ENCODE data around the gene TSPAN4.

The TSPAN4 gene

GRCh38 chr11:843086-843734 lies 558 bp downstream of the TSPAN4 start:
- H3K4me3 ChIP-seq (ENCODE audit: low read length): peak overlapping the region; percentile 93
- TF ChIP-seq ZNF274 (IDR thresholded peaks at IDR 0.05; ENCODE audit: low read depth, low read length): no peak

GRCh38 chr11:843818-844692 lies 1.4 kb downstream of the TSPAN4 start:
- no peak for TF ChIP-seq ZNF274 (IDR thresholded peaks at IDR 0.05; ENCODE audit: low read depth, low read length)
- peak overlapping the region; percentile 93; the same call in 1 of the 2 replicates for H3K4me3 ChIP-seq (ENCODE audit: low read length)

- H3K4me3 ChIP-seq (ENCODE audit: low read length): no peak overlapping the region
- no peak for TF ChIP-seq ZNF274 (IDR thresholded peaks at IDR 0.05; ENCODE audit: low read depth, low read length)
Observed at GRCh38 chr11:844693-845644, 2.3 kb downstream of the TSPAN4 start.

- no peak overlapping the region for H3K4me3 ChIP-seq (ENCODE audit: low read length)
- TF ChIP-seq ZNF274 (IDR thresholded peaks at IDR 0.05; ENCODE audit: low read depth, low read length): no peak
Observed at GRCh38 chr11:845872-846495, 3.3 kb downstream of the TSPAN4 start.

- H3K4me3 ChIP-seq (ENCODE audit: low read length): no peak overlapping the region
- TF ChIP-seq ZNF274 (IDR thresholded peaks at IDR 0.05; ENCODE audit: low read depth, low read length): no peak
Observed at GRCh38 chr11:846496-847098, 3.9 kb downstream of the TSPAN4 start.

- H3K4me3 ChIP-seq (ENCODE audit: low read length): no peak overlapping the region
- no peak for TF ChIP-seq ZNF274 (IDR thresholded peaks at IDR 0.05; ENCODE audit: low read depth, low read length)
Observed at GRCh38 chr11:847876-848275, 5.2 kb downstream of the TSPAN4 start.

GRCh38 chr11:848380-848931 lies 5.8 kb downstream of the TSPAN4 start:
- H3K4me3 ChIP-seq (ENCODE audit: low read length): no peak overlapping the region
- no peak for TF ChIP-seq ZNF274 (IDR thresholded peaks at IDR 0.05; ENCODE audit: low read depth, low read length)

GRCh38 chr11:849104-849824 lies 6.6 kb downstream of the TSPAN4 start:
- H3K4me3 ChIP-seq (ENCODE audit: low read length): peak overlapping the region; percentile 48; the same call in 1 of the 2 replicates

GRCh38 chr11:849951-850774 lies 7.5 kb downstream of the TSPAN4 start:
- peak overlapping the region; percentile 28; the same call in 1 of the 2 replicates for H3K4me3 ChIP-seq (ENCODE audit: low read length)
- no peak for TF ChIP-seq ZNF274 (IDR thresholded peaks at IDR 0.05; ENCODE audit: low read depth, low read length)

More at GRCh38 chr11:849104-849824, 6.6 kb downstream of the TSPAN4 start:
- TF ChIP-seq ZNF274 (IDR thresholded peaks at IDR 0.05; ENCODE audit: low read depth, low read length): no peak

GRCh38 chr11:850775-851763 lies 8.4 kb downstream of the TSPAN4 start:
- H3K4me3 ChIP-seq (ENCODE audit: low read length): no peak overlapping the region
- no peak for TF ChIP-seq ZNF274 (IDR thresholded peaks at IDR 0.05; ENCODE audit: low read depth, low read length)
